ENCODE data around the gene CCDC81. TPM values are rescaled to one million over a fixed set of nuclear protein-coding genes. Genes with fewer than 3 reads are reported as not detected.
A peak's percentile ranks its signal among the peaks of the same experiment; 100 is the strongest.

The CCDC81 gene
- total and polyA plus RNA-seq, 2 of the 4 experiments (the other 2 are of a cell fraction) = 3.1 to 6.5 TPM

DNA sequence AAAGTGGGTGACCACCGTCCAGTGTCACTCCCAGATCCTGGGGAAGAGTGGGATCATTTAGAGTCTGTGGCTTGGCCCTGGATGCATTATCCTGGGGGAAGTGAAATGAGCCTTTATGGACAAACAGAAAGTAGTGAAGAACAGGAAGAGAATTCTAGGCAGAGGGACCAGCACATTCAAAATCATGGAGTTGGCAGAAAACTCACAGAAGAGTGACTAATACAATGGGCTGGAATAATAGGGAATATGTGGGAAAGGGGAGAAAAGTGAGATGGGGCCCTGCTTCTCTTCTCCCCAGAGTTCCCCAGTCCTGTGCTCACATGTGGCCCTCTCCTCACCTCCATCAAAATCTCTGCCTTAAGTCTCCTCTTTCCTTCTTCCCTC, 84.3 kb downstream of the CCDC81 start:
- H2AK5ac ChIP-seq (ENCODE audit: low read depth, low read length) = peak overlapping the region; percentile 92
- H3K36me3 ChIP-seq (ENCODE audit: control insufficient read depth, insufficient read depth, low read length) = no peaks in the 10 kb centered on the region
- H2BK20ac ChIP-seq (ENCODE audit: low read depth, low read length) = peak overlapping the region; percentile 94
- H3K9me1 ChIP-seq (ENCODE audit: insufficient read depth, low read length) = peaks cover 29% of the 10 kb centered on the region
- peak overlapping the region; percentile 86 for H3K4ac ChIP-seq (ENCODE audit: low read depth, low read length)
- peaks cover 0 to 4% of the 10 kb centered on the region in 2 experiments; a peak in 1 of 4 replicates for H3K79me1 ChIP-seq (ENCODE audit: low read depth in 1 of 2, low read length in 2 of 2)
- peak overlapping the region; percentile 86 for H4K91ac ChIP-seq (ENCODE audit: insufficient read depth, low read depth, low read length)
- no peak overlapping the region for H3K4me3 ChIP-seq (ENCODE audit: insufficient read depth, low read depth, low read length)
- H3K4me2 ChIP-seq (ENCODE audit: low read depth, low read length) = no peak overlapping the region
- H4K20me1 ChIP-seq (ENCODE audit: insufficient read depth, low read length) = no peaks in the 10 kb centered on the region
- H2AFZ ChIP-seq (replicated peaks; ENCODE audit: low read length, poor library complexity) = peak overlapping the region; percentile 58
- H3K56ac ChIP-seq (ENCODE audit: extremely low read depth, insufficient read depth, low read length) = peak overlapping the region; percentile 4; the same call in 1 of the 2 replicates
- dilution Hi-C loops (cut with HindIII; ENCODE audit: low sequenced_read_pairs, unreplicated experiment) = no loop called here
- H4K5ac ChIP-seq (ENCODE audit: low read depth, low read length) = peak overlapping the region; percentile 50; the same call in 1 of the 2 replicates
- peak overlapping the region; percentile 85 for H3K14ac ChIP-seq (replicated peaks; ENCODE audit: low read depth, low read length)
- H3K9me3 ChIP-seq (ENCODE audit: control insufficient read depth, insufficient read depth, low read length) = no peaks in the 10 kb centered on the region
- POLR2A ChIA-PET (ENCODE audit: unreplicated experiment) = no interaction called here
- H4K8ac ChIP-seq (ENCODE audit: low read depth in 2 of 2, low read length in 2 of 2) = peak overlapping the region; percentile 49 to 85
- no peak overlapping the region for H3K27ac ChIP-seq (ENCODE audit: insufficient read depth, low read length)
- peak overlapping the region; percentile 79 for H2BK120ac ChIP-seq (ENCODE audit: low read depth, low read length)
- H2BK5ac ChIP-seq (ENCODE audit: low read depth, low read length, poor library complexity, severe bottlenecking) = peak overlapping the region; percentile 23
- H3K9ac ChIP-seq (ENCODE audit: low read depth, low read length) = no peak overlapping the region
- peak; percentile 60 for DNase-seq
- no TSS peak for BruUV-seq (replicated peaks)
- no peak for ATAC-seq (ENCODE audit: low read depth)
- CTCF ChIA-PET = no interaction called here
- H3K23ac ChIP-seq (ENCODE audit: low read depth, low read length) = peak overlapping the region; percentile 80
- peak overlapping the region; percentile 61; the same call in 1 of the 2 replicates for H3K18ac ChIP-seq (ENCODE audit: low read depth, low read length)
- TF ChIP-seq CHD1 (IDR thresholded peaks at IDR 0.05; ENCODE audit: low read depth, low read length) (no peak), MXI1 (IDR thresholded peaks at IDR 0.05; ENCODE audit: borderline replicate concordance, low read depth, low read length) (no peak), FOS (IDR thresholded peaks at IDR 0.05; ENCODE audit: low read depth, low read length) (no peak)
- H2BK15ac ChIP-seq (ENCODE audit: low read depth, low read length) = peak overlapping the region; percentile 94
- 100% methylated on average over 1 of the region's 1 CpG; no CpG with 5 or more reads in 1 of the 2 experiments for WGBS, 2 experiments (ENCODE audit: extremely low coverage in 2 of 2, insufficient read length in 1 of 2)
- in situ Hi-C loops (cut with MboI; ENCODE audit: low sequenced_read_pairs) = loop anchor here (5.0 kb wide), 3 partner anchors 148 to 458 kb away; no protein-coding TSS in a partner anchor
- H2AK9ac ChIP-seq (replicated peaks; ENCODE audit: low read depth, low read length, poor library complexity) = peak overlapping the region; percentile 88
- intact Hi-C loops (cut with micrococcal nuclease) = loop anchor here (5.0 kb wide), 1 partner anchor 283 kb away; no protein-coding TSS in a partner anchor
- no peaks in the 10 kb centered on the region for H3K27me3 ChIP-seq (ENCODE audit: control insufficient read depth, insufficient read depth, low read length)
- H3K4me1 ChIP-seq (ENCODE audit: control insufficient read depth, insufficient read depth, low read length) = peaks cover 22% of the 10 kb centered on the region
